ENCODE results near the gene TRPM1.

The TRPM1 gene

GRCh38 chr15:31131853-31132375, 30.4 kb upstream of the TRPM1 start:
- DNase-seq = no peak
- no peak for TF ChIP-seq GATA1 (IDR thresholded peaks at IDR 0.05; ENCODE audit: low read depth, low read length)
- TF ChIP-seq POLR2A (IDR thresholded peaks at IDR 0.05; ENCODE audit: low read length) = no peak

GRCh38 chr15:31130576-31131237, 29.2 kb upstream of the TRPM1 start:
- TF ChIP-seq POLR2A (IDR thresholded peaks at IDR 0.05; ENCODE audit: low read length) = no peak
- DNase-seq = no peak

- DNase-seq = no peak
- TF ChIP-seq POLR2A (IDR thresholded peaks at IDR 0.05; ENCODE audit: low read length) (no peak), GATA1 (IDR thresholded peaks at IDR 0.05; ENCODE audit: low read depth, low read length) (no peak)
These were observed 28.3 kb upstream of the TRPM1 start for GRCh38 chr15:31129769-31130303.

GRCh38 chr15:31128919-31129768, 27.6 kb upstream of the TRPM1 start:
- peak; percentile 65 to 83 for DNase-seq
- TF ChIP-seq GATA1 (IDR thresholded peaks at IDR 0.05; ENCODE audit: low read depth, low read length) (no peak), POLR2A (IDR thresholded peaks at IDR 0.05; ENCODE audit: low read length) (no peak)

GRCh38 chr15:31128477-31128876, 27.0 kb upstream of the TRPM1 start:
- DNase-seq = no peak
- TF ChIP-seq POLR2A (IDR thresholded peaks at IDR 0.05; ENCODE audit: low read length) = no peak
- no peak for TF ChIP-seq GATA1 (IDR thresholded peaks at IDR 0.05; ENCODE audit: low read depth, low read length)

GRCh38 chr15:31127596-31128261, 26.2 kb upstream of the TRPM1 start:
- no peak for DNase-seq
- TF ChIP-seq POLR2A (IDR thresholded peaks at IDR 0.05; ENCODE audit: low read length) (no peak), GATA1 (IDR thresholded peaks at IDR 0.05; ENCODE audit: low read depth, low read length) (no peak)

GRCh38 chr15:31125061-31125460, 23.5 kb upstream of the TRPM1 start:
- no peak for TF ChIP-seq POLR2A (IDR thresholded peaks at IDR 0.05; ENCODE audit: low read length)
- no peak for TF ChIP-seq GATA1 (IDR thresholded peaks at IDR 0.05; ENCODE audit: low read depth, low read length)
- DNase-seq = no peak

GRCh38 chr15:31116423-31117030, 15.0 kb upstream of the TRPM1 start:
- no peak for TF ChIP-seq GATA1 (IDR thresholded peaks at IDR 0.05; ENCODE audit: low read depth, low read length)
- no peak for TF ChIP-seq POLR2A (IDR thresholded peaks at IDR 0.05; ENCODE audit: low read length)
- DNase-seq = no peak

GRCh38 chr15:31111091-31111647, 9.6 kb upstream of the TRPM1 start:
- no peak for DNase-seq
- TF ChIP-seq GATA1 (IDR thresholded peaks at IDR 0.05; ENCODE audit: low read depth, low read length) (no peak), POLR2A (IDR thresholded peaks at IDR 0.05; ENCODE audit: low read length) (no peak)

- TF ChIP-seq POLR2A (IDR thresholded peaks at IDR 0.05; ENCODE audit: low read length) (no peak), GATA1 (IDR thresholded peaks at IDR 0.05; ENCODE audit: low read depth, low read length) (no peak)
- DNase-seq = no peak
These were observed 7.3 kb upstream of the TRPM1 start for GRCh38 chr15:31108836-31109235.

- TF ChIP-seq GATA1 (IDR thresholded peaks at IDR 0.05; ENCODE audit: low read depth, low read length) (no peak), POLR2A (IDR thresholded peaks at IDR 0.05; ENCODE audit: low read length) (no peak)
- DNase-seq = no peak
These were observed 5.2 kb upstream of the TRPM1 start for GRCh38 chr15:31106495-31107300.

- DNase-seq = no peak
- no peak for TF ChIP-seq GATA1 (IDR thresholded peaks at IDR 0.05; ENCODE audit: low read depth, low read length)
- TF ChIP-seq POLR2A (IDR thresholded peaks at IDR 0.05; ENCODE audit: low read length) = no peak
These were observed 2.5 kb upstream of the TRPM1 start for GRCh38 chr15:31104003-31104402.

Data from erythroblast (primary cell).